ENCODE measurements around the gene SLIRP.
"Not testable (repeated sequence)": the region's sequence is repeated elsewhere in the genome, so short reads cannot be mapped to it uniquely, and the experiment has no call there.

Gene SLIRP

DNA sequence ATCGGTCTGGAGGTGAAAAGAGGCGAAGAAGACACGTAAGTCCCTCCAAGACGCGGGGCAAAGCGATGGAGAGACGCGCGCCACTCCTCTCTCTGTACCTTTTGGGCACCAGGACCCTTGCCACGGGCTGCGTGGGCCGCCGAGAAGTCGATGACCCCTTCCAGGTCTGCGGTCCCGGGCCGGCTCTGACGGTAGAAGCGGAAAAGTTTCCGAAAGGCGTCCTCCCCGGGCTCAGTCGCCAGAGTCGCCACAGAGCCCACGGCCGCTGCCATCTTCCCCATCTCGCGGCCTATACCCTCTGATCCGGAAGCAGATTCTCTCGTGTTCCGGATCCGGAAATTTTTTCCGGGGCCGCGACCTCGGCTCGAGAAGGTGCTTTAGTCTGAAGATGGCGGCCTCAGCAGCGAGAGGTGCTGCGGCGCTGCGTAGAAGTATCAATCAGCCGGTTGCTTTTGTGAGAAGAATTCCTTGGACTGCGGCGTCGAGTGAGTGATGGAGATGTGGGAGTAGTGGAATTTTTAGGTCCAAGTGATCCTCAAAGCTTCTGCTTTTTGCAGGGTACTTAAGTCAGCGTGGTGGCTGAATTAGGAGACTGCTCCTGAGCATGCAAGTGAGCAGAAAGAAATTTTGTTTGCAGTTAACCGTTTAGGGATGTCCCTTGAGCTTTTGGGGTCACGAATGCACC, at the start of gene SLIRP, which contains the start of gene ALKBH1:
Gene SLIRP (plus strand): TSS at position 380 of the 685 bp plus-strand sequence. CDS start 9 bp downstream, at position 389.
Gene ALKBH1 (minus strand): TSS at position 300 of the 685 bp plus-strand sequence. CDS start 19 bp downstream, at position 281.
- peak; percentile 86 for DNase-seq

DNA sequence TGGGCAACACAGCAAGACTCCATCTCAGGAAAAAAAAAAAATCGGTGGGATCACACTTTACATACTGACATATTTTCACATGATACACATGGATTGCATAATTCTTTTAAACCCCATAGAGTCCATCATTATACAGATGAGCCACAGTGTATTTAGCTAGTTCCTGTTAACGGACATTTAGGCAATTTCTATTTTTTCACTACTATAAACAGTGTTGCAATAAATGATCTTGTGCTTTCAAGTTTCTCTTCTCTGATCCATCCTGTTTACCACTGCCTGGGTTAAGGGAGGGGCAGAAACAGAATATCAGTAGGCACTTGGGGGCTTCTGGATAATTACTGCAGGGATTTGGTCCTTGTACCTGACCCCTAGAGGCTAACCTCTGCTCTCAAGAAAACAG, 48.1 kb upstream of the SLIRP start:
- DNase-seq: no peak

GRCh38 chr14:77660754-77661153, 47.1 kb upstream of the SLIRP start:
- no peak for DNase-seq

- not testable (repeated sequence) for DNase-seq
Observed at GRCh38 chr14:77661562-77661961, 46.3 kb upstream of the SLIRP start.

DNA sequence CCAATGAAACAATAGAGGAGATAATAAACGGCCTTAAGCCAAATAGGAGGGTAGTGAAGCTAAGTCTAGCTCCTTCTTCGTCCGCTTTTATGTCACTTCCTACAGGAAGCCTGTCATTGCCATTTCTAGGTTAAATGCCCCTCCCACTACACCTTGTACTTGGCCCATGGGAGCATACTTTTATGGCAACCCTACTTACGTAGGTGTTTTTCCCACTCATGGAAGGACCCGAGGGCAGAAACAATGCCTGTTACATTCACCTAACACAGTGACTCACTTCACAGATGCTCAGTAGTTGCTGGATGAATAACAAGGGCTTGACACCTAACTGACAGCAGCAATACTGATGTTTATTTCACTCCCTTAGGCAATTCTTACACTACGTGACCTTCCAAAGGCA, 44.6 kb upstream of the SLIRP start:
- DNase-seq: no peak

DNA sequence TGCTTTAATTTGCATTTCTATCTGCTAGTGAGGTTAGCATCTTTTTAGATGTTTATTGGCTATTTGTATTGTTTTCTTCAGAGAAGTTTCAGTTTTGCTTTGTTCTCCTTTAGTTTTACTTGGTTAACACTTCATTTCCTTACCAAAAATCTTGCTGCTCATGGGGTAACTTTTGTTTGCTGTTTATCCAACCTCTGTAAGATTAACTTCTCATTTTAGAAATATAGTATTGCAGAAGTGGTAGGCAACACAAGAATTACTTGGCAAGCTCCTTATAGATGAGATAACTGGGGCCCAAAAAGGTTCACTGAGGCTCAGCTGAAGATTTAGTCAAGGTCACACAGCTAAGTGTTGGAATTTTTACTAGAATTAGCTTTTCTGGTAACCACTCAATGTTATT, 40.6 kb upstream of the SLIRP start:
- no peak for DNase-seq

DNA sequence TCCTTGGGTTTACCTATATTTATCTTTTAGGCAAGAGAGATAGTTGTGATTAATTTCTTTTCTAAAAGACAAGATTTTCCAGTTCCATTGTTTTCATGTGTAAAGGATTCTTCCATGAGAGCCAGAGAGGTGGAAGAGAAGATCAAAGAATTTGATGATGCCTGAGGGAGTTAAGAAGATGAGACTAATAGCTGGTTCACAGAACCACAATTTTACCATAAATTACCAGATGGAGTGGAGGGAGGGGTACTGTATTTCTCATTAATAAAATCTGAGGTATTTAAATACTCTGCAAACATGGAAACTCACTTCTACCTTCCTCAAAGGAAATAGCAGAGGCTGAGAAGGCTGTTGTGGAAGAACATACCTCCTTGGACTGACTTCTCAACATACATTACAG, 34.7 kb upstream of the SLIRP start:
- no peak for DNase-seq

DNA sequence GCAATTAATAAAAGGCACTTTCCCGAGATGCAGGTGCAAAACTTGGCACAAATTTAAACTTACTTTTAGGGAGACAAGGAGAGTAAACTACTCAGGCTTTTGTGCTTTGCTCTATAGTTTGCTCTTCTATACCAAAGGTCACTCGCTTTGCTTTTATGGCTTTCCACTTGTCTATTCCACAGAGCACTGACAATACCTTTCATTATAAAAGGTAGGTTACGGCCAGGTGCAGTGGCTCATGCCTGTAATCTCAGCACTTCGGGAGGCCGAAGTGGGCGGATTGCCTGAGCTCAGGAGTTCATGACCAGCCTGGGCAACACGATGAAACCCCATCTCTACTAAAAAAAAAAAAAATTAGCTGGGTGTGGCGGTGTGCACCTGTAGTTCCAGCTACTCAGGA, 33.0 kb upstream of the SLIRP start:
- DNase-seq: no peak

DNA sequence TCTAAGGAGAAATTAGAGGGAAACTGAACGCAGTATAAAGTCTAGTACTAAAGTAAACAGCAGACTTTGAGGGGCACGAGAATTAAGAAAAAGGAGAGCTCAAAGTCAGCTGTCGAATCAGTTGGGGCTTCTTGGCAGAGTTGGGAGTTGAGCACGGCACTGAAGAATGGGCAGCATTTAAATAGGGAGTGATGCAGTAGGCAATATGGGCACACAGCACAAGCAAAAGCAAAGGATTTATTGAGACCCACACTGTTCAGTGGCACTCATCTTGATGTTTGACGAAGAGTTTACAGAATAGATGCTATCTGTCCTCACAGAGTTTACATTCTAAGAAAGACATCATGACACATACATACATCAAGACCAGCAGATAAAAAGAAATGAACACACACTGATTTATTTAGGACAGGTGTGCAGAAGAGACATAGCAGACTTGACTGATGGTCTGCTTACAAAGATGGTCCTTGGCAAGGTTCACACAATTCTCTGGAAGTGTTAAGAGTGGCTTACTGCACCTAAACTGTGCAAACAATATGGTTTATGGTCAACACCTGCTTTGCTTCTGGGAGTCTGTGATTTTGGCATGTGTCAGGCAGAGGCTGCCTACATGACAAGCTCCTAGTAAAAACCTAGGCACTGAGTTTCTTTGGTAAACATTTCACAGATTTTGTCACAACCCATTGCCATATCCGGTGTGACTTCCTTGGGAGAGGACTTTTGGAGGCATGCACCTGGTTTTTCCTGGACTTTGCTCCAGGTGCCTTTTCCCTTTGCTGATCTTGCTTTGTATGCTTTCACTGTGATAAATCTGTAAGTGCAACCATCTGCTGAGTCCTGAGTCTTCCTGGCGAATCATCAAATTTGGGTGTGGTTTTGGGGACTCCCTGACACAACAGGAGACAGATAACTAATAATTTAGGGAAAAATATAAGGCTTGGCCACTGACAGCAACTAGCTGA, 26.4 kb upstream of the SLIRP start:
- DNase-seq: no peak

DNA sequence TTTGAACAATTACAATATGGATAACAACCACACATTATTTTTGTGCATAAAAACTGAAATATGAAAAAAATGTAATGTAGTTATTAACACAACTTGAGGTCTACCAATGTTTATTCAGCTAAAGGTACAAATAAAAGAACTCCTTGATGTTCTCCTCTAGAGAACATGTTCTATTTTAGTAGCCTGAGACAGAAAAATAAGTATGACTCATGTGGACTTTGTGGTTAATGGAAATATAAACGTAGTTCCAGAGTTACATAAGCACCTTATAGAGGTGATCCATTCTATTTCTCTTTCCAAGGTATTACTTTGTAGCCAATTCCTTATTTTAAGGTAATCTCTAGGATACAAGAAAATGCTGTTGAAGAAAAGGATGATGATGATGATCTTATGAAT, 25.7 kb upstream of the SLIRP start:
- DNase-seq: no peak

- no peak for DNase-seq
Observed at GRCh38 chr14:77691259-77691658, 16.6 kb upstream of the SLIRP start.

DNA sequence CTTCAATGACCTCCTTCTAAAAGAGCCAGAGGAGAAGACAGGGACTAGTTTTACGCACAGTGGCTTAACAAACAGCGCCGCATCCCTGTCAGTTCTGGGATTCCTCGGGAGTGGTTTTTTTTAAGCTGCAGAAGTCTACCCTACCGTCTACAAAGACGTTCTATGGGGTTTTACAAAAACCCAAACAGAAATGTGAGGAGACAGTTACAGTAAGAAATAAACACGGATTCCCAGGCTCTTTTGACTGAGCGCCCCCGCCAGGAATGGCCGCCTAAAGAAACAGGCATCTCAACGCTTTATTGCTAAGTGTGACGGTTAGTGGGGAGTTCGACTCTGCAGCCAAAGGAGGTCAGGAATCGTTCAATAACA, 564 bp upstream of the SLIRP start:
- no peak for DNase-seq

DNA sequence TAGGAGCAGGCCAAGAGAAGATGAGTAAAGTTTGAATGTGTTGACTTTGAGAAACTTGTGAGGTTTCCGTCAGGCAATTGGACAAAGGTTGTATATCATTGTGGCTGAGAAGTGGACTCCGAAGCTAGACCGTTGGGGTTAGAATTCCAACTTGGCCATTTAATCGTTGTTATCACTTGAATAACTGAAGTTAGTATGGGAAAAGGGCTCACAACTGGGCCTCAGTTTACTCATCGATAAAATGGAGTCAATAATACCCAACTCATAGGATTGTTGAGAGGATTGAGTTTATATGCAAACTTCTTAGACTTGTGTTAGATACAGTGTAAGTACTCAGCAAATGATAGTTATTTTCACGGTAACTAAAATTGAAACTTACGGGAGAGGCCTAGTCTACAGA, 846 bp downstream of the SLIRP start:
- no peak for DNase-seq

DNA sequence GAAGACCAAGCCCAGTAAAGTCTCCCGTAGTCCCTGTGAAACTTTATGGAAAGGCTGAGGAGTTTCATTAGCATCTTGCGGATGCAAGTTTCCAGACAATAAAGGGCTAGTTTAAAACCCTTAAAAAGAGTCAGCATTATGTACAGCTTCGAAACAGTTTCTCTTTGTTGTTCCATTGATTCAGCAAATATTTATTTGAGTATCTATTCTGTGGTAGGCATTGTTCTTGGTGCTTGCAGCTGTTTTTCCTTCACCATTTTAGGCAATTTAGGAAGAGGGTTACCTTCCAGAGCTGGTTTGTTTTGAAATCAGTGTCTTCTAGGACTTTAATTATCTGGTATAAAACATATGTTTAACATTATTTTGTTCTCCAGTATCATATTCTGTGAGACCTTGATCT, 1.5 kb downstream of the SLIRP start:
- DNase-seq: no peak

DNA sequence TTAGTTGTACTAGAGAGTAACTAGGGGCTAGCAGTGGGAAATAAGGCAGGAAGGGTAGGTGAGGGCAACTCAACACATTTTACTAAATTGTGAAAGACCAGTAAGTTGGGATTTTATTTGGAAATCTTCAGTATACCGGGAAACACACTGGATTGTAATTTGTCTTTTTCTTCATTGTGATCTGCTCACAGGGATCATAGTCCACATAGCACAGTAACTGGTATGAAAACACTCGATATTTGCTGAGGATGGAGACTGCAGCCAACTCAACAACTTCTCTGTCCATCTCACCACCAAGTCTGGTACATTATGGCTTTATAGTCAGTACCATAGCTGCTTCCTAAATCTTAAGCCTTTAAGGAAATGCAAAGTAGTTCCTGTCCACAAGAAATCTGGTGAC, 2.5 kb downstream of the SLIRP start:
- DNase-seq: no peak

GRCh38 chr14:77714926-77715325, 7.0 kb downstream of the SLIRP start:
- DNase-seq: peak; percentile 49

DNA sequence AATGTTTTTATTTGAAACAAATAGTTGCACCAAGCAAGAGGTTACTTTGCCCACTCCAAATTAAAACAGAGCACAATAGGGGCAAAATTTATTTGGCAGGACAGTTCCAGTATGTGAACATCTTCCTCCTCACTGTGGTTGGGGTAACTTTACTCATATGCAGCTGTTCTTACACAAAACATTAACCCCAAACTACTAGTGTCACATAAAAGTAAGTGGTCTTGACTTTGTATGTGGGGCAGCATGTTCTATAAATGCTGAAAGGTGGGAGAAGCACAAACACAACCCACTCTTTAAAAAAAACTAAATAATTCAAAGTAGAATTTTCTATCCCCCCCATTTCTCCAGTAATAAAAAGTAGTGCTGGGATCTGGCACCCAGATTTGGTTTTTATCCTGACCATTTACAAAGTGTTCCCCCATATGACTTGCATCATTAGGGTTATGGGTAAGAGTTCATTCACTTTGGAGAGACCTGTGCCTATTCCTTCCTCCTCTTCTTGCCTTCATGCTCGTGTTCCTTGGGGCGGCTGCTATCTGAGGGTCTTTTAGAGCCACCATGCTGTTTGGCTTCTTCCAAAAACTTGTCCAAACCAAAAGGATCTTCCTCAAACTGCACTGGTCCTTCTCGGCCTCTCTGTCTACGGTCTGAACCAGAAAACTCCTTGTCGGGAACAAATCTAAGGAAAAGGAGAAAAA, 9.9 kb downstream of the SLIRP start:
- no peak for DNase-seq

DNA sequence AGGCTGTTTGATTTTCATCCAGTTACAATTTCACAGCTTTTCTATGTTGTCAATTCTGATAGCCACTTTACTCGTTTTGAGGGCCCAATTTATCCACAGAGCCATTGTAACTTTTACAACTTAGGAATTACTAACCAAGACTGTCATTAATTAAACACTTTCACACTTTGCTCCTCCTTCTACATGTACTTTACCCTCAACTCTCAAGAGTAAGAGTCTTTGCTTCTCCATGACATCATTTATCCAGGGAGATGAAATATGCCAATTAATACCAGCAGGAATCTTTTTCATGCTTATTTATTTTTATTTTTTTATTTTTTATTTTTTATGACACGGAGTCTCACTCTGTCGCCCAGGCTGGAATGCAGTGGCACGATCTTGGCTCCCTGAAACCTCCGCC, 13.5 kb downstream of the SLIRP start:
- no peak for DNase-seq

DNA sequence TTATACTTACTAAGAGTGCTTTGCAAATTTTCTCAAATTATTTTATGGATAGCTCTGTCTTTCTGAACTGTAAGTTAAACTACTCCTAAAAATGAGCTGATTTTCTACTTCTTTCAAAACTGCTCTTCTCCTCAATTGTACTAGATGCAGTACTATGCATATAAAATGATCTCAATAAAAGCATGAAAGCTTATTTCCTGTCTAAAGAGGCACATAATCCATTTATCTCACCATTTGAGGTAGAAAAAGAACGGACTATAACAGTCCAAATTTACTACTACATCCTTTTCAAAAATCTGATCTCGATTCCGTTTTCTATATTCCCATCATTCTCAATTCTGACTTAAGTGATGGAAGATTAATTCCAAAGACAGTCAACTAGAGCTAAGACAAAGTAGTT, 14.4 kb downstream of the SLIRP start:
- DNase-seq: no peak

GRCh38 chr14:77730976-77731497, 23.1 kb downstream of the SLIRP start:
- DNase-seq: no peak

- DNase-seq: no peak
Observed at GRCh38 chr14:77738559-77739250, 30.8 kb downstream of the SLIRP start.

- DNase-seq: no peak
Observed at GRCh38 chr14:77741438-77741837, 33.5 kb downstream of the SLIRP start.

Measured in stimulated activated CD4-positive, alpha-beta T cell treated with anti-CD3 and anti-CD28 coated beads, Interleukin-1b, Interleukin-23, amount 100 ng/mL, for 48 hours (primary cell).